ENCODE data around the gene DMD. TPM values are rescaled to one million over a fixed set of nuclear protein-coding genes. Genes with fewer than 3 reads are reported as not detected.

Gene DMD
- polyA plus RNA-seq, 2 of the 4 experiments (the other 2 are of a cell fraction) = 0.03 TPM; not detected in 1

- Histone ChIP-seq H3K4me2 (no peak overlapping the region), H3K27ac (no peak overlapping the region), H3K9me3 (no peaks in the 10 kb centered on the region), H3K4me1 (no peaks in the 10 kb centered on the region), H3K4me3 (no peak overlapping the region)
- ChIA-PET POLR2A (no interaction called here), CTCF (no interaction called here)
- TF ChIP-seq ZFP36 (IDR thresholded peaks at IDR 0.05; ENCODE audit: borderline replicate concordance, partially characterized antibody) = no peak
- ATAC-seq = no peak
- 21% methylated on average over 9 of the region's 9 CpGs for WGBS (ENCODE audit: missing lambda C conversion rate)
- no peak for FAIRE-seq
- no peak for DNase-seq (ENCODE audit: low read depth in 1 of 2, low spot score in 1 of 2)
Observed at GRCh38 chrX:32644476-32645245, 566.7 kb downstream of the DMD start.

DNA sequence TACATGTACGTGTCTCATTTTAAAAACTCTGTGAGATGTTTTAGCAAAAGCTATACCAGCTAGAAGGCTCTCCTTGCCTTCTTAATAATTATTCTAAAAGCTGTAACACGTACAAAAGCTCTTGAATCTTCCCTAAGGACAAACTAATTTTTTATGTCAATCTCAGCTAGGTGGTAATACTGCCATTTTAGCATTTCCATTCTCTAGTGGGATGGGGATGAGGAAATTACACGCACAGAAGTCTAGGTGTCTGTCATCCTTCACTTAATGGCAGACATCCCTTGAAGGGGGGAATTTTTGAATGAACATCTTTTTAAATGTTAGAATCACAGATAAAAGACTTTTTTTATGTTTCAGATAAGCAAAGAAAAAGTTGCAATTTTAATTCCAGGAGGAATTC, 569.1 kb downstream of the DMD start:
- FAIRE-seq (no peak), ATAC-seq (no peak), DNase-seq (ENCODE audit: low read depth in 1 of 2, low spot score in 1 of 2) (no peak)
- POLR2A ChIA-PET = no interaction called here
- H3K9me3 ChIP-seq = no peaks in the 10 kb centered on the region
- TF ChIP-seq FOXS1 (CRISPR knock-in tag; IDR thresholded peaks at IDR 0.05) (no peak), CEBPB (IDR thresholded peaks at IDR 0.05) (no peak), ZSCAN20 (CRISPR knock-in tag; IDR thresholded peaks at IDR 0.05) (no peak), FOSB (CRISPR knock-in tag; IDR thresholded peaks at IDR 0.05) (no peak), EP300 (IDR thresholded peaks at IDR 0.05) (no peak), SREBF2 (IDR thresholded peaks at IDR 0.05) (no peak), ESRRA (IDR thresholded peaks at IDR 0.05; ENCODE audit: borderline replicate concordance, low read length) (no peak), HOXB5 (CRISPR knock-in tag; IDR thresholded peaks at IDR 0.05) (no peak), NR3C1 (IDR thresholded peaks at IDR 0.05) (no peak), HOXA7 (CRISPR knock-in tag; IDR thresholded peaks at IDR 0.05) (no peak), PHF8 (IDR thresholded peaks at IDR 0.05; ENCODE audit: borderline replicate concordance, low read depth) (no peak), ZFP36 (IDR thresholded peaks at IDR 0.05; ENCODE audit: borderline replicate concordance, partially characterized antibody) (no peak)
- H3K27ac ChIP-seq = no peak overlapping the region
- no peak overlapping the region for H3K4me2 ChIP-seq
- no peaks in the 10 kb centered on the region for H3K4me1 ChIP-seq
- CTCF ChIA-PET = interaction anchor here (1.7 kb wide), 1 partner anchor 8 kb away, joined by 3 read pairs; no protein-coding TSS in a partner anchor
- WGBS (ENCODE audit: missing lambda C conversion rate) = 2% methylated on average over 3 of the region's 3 CpGs
- H3K4me3 ChIP-seq = no peak overlapping the region

DNA sequence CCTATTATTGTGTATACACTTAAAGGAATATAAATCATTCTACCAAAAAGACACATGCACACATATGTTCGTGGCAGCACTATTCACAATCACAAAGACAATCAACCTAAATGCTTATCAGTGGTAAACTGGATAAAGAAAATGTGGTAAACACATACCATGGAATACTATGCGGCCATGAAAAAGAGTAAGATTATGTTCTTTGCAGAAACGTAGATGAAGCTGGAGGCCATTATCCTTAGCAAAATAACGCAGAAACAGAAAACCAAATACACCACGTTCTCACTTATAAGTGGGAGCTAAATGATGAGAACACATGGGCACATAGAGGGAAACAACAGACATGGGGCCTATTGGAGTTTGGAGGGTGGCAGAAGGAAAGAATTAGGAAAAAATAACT, 593.2 kb downstream of the DMD start:
- TF ChIP-seq CBX8 (IDR thresholded peaks at IDR 0.05) (no peak), MAZ (IDR thresholded peaks at IDR 0.05; ENCODE audit: borderline replicate concordance, low read depth, low read length) (no peak), EHF (CRISPR knock-in tag; IDR thresholded peaks at IDR 0.05) (no peak), SMC3 (IDR thresholded peaks at IDR 0.05) (no peak), RARB (CRISPR knock-in tag; IDR thresholded peaks at IDR 0.05) (no peak), MAX (IDR thresholded peaks at IDR 0.05) (no peak), PHF8 (IDR thresholded peaks at IDR 0.05; ENCODE audit: borderline replicate concordance, low read depth) (no peak), CBX2 (IDR thresholded peaks at IDR 0.05; ENCODE audit: borderline replicate concordance, low read depth) (no peak), MYC (IDR thresholded peaks at IDR 0.05; ENCODE audit: borderline replicate concordance, low read length) (no peak), HOXB5 (CRISPR knock-in tag; IDR thresholded peaks at IDR 0.05) (no peak), ZFP36 (IDR thresholded peaks at IDR 0.05; ENCODE audit: borderline replicate concordance, partially characterized antibody) (no peak), POLR2A (IDR thresholded peaks at IDR 0.05; ENCODE audit: low read length) (no peak), RCOR1 (IDR thresholded peaks at IDR 0.05; ENCODE audit: low read depth, low read length) (no peak), REST (IDR thresholded peaks at IDR 0.05) (no peak), BCL3 (IDR thresholded peaks at IDR 0.05) (no peak)
- TF ChIP-seq, protein P1, sequence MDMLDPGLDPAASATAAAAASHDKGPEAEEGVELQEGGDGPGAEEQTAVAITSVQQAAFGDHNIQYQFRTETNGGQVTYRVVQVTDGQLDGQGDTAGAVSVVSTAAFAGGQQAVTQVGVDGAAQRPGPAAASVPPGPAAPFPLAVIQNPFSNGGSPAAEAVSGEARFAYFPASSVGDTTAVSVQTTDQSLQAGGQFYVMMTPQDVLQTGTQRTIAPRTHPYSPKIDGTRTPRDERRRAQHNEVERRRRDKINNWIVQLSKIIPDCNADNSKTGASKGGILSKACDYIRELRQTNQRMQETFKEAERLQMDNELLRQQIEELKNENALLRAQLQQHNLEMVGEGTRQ (IDR thresholded peaks at IDR 0.05) = no peak
- Histone ChIP-seq H3K4me1 (no peaks in the 10 kb centered on the region), H3K27ac (no peak overlapping the region), H3K9me3 (no peaks in the 10 kb centered on the region), H3K4me3 (no peak overlapping the region), H3K4me2 (no peak overlapping the region)
- no peak for ATAC-seq
- DNase-seq (ENCODE audit: low read depth in 1 of 2, low spot score in 1 of 2) = no peak
- whole genome bisulfite sequencing (ENCODE audit: missing lambda C conversion rate) = 21% methylated on average over 5 of the region's 5 CpGs
- ChIA-PET CTCF (no interaction called here), POLR2A (no interaction called here)
- no peak for FAIRE-seq

Data from A549 (cell line).